IMR-90 (cell line): Measurements from ENCODE around the gene ZNF786. TPM values are rescaled to one million over a fixed set of nuclear protein-coding genes. Genes with fewer than 3 reads are reported as not detected.

ENCODE experiments used
- ATAC-seq: fragments of 200-7000 bp; cut with Tn5 transposase; 2 replicates; pipeline ENCODE4 v1.9.1; 2020; ENCODE audit warnings: low read depth, mild to moderate bottlenecking, moderate library complexity
- BruUV-seq: library from RNA; stranded (reverse); fragments of 400-500 nt; replicated peaks from 2 replicates; lab custom pipeline; 2021; lab: Mats Ljungman, UMichigan
- CTCF ChIA-PET: fragments of 300-600 bp; formaldehyde crosslinking; extraction: SDS; loops from one replicate; lab custom pipeline; 2021; ENCODE audit warnings: antibody characterized with exemption; lab: Yijun Ruan, JAX
- POLR2A ChIA-PET: fragments of 300-600 bp; sonication (Branson Sonifier 250); formaldehyde crosslinking; loops from one replicate; lab custom pipeline; 2022; ENCODE audit warnings: antibody characterized with exemption; ENCODE audit not compliant: unreplicated experiment; lab: Charles Lee
- DNase-seq: peaks from one replicate; pipeline ENCODE4 v3.0.0; 2013
- H2AFZ ChIP-seq: replicated peaks from 2 replicates; pipeline ENCODE3; 2013; ENCODE audit warnings: low read length, mild to moderate bottlenecking; ENCODE audit not compliant: poor library complexity
- H2AK5ac ChIP-seq: 2 replicates; pipeline ENCODE4 v1.6.1; 2013; ENCODE audit warnings: low read depth, low read length, inconsistent platforms
- H2AK9ac ChIP-seq: replicated peaks from 2 replicates; pipeline ENCODE3; 2013; ENCODE audit warnings: mild to moderate bottlenecking, low read depth, low read length, moderate library complexity; ENCODE audit not compliant: poor library complexity
- H2BK120ac ChIP-seq: 2 replicates; pipeline ENCODE4 v1.6.1; 2013; ENCODE audit warnings: low read depth, low read length, inconsistent platforms
- H2BK15ac ChIP-seq: 3 replicates; pipeline ENCODE4 v1.6.1; 2013; ENCODE audit warnings: low read depth, low read length, inconsistent platforms
- H2BK20ac ChIP-seq: 2 replicates; pipeline ENCODE4 v1.6.1; 2013; ENCODE audit warnings: low read depth, mild to moderate bottlenecking, inconsistent platforms, low read length, moderate library complexity
- H2BK5ac ChIP-seq: 2 replicates; pipeline ENCODE4 v1.6.1; 2013; ENCODE audit warnings: mild to moderate bottlenecking, low read depth, low read length, inconsistent platforms; ENCODE audit not compliant: poor library complexity, severe bottlenecking
- H3K14ac ChIP-seq: replicated peaks from 2 replicates; pipeline ENCODE4 v1.6.1; 2013; ENCODE audit warnings: low read depth, low read length, inconsistent platforms
- H3K18ac ChIP-seq: 2 replicates; pipeline ENCODE4 v1.6.1; 2013; ENCODE audit warnings: low read depth, low read length, control low read depth
- H3K23ac ChIP-seq: 2 replicates; pipeline ENCODE4 v1.6.1; 2013; ENCODE audit warnings: low read depth, low read length, inconsistent platforms
- H3K27ac ChIP-seq: 2 replicates; pipeline ENCODE4 v1.5.1; 2013; ENCODE audit warnings: mild to moderate bottlenecking, control low read depth, low read length; ENCODE audit not compliant: insufficient read depth
- H3K27me3 ChIP-seq: 2 replicates; pipeline ENCODE4 v1.6.1; 2013; ENCODE audit warnings: low read length; ENCODE audit not compliant: control insufficient read depth, insufficient read depth
- H3K36me3 ChIP-seq: 2 replicates; pipeline ENCODE4 v1.6.1; 2013; ENCODE audit warnings: low read length, mixed read lengths; ENCODE audit not compliant: control insufficient read depth, insufficient read depth
- H3K4ac ChIP-seq: 2 replicates; pipeline ENCODE4 v1.6.1; 2013; ENCODE audit warnings: low read depth, low read length, inconsistent platforms
- H3K4me1 ChIP-seq: 2 replicates; pipeline ENCODE4 v1.6.1; 2013; ENCODE audit warnings: low read length, mixed read lengths; ENCODE audit not compliant: control insufficient read depth, insufficient read depth
- H3K4me2 ChIP-seq: 2 replicates; pipeline ENCODE4 v1.6.1; 2013; ENCODE audit warnings: low read depth, mild to moderate bottlenecking, control low read depth, low read length, moderate library complexity
- H3K4me3 ChIP-seq: 2 replicates; pipeline ENCODE4 v1.5.1; 2013; ENCODE audit warnings: low read depth, mild to moderate bottlenecking, control low read depth, low read length, moderate library complexity; ENCODE audit not compliant: insufficient read depth
- H3K56ac ChIP-seq: 2 replicates; pipeline ENCODE4 v1.6.1; 2013; ENCODE audit warnings: low read length, inconsistent platforms; ENCODE audit not compliant: insufficient read depth; ENCODE audit errors: extremely low read depth
- H3K79me1 ChIP-seq, 2 experiments: 2 replicates each; pipeline ENCODE4 v1.6.1; 2013; ENCODE audit warnings: low read length in 2 of 2, inconsistent platforms in 1 of 2, low read depth in 1 of 2
- H3K9ac ChIP-seq: 2 replicates; pipeline ENCODE4 v1.6.1; 2013; ENCODE audit warnings: low read depth, low read length, control low read depth
- H3K9me1 ChIP-seq: 2 replicates; pipeline ENCODE4 v1.6.1; 2013; ENCODE audit warnings: low read length, inconsistent platforms; ENCODE audit not compliant: insufficient read depth
- H3K9me3 ChIP-seq: 2 replicates; pipeline ENCODE4 v1.6.1; 2013; ENCODE audit warnings: low read length; ENCODE audit not compliant: control insufficient read depth, insufficient read depth
- H4K20me1 ChIP-seq: 2 replicates; pipeline ENCODE4 v1.6.1; 2013; ENCODE audit warnings: low read length, inconsistent platforms; ENCODE audit not compliant: insufficient read depth
- H4K5ac ChIP-seq: 2 replicates; pipeline ENCODE4 v1.6.1; 2013; ENCODE audit warnings: mild to moderate bottlenecking, low read depth, low read length, control low read depth
- H4K8ac ChIP-seq, 2 experiments: 2 replicates each; pipeline ENCODE4 v1.6.1; 2013; ENCODE audit warnings: low read depth in 2 of 2, low read length in 2 of 2, control low read depth in 1 of 2, inconsistent platforms in 1 of 2
- H4K91ac ChIP-seq: 2 replicates; pipeline ENCODE4 v1.6.1; 2013; ENCODE audit warnings: low read depth, low read length, inconsistent platforms; ENCODE audit not compliant: insufficient read depth
- BHLHE40 ChIP-seq: fragments of 150-350 bp; IDR thresholded peaks from 2 replicates; pipeline ENCODE4 v1.6.1; 2016; ENCODE audit warnings: mild to moderate bottlenecking, low read depth, low read length
- CEBPB ChIP-seq: IDR thresholded peaks from 2 replicates; pipeline ENCODE4 v1.6.1; 2012; ENCODE audit warnings: low read depth, low read length, improper control_type of control experiment
- CHD1 ChIP-seq: IDR thresholded peaks from 2 replicates; pipeline ENCODE4 v1.6.1; 2012; ENCODE audit warnings: low read depth, low read length, improper control_type of control experiment
- CTCF ChIP-seq: conservative IDR thresholded peaks from 2 replicates; pipeline ENCODE4 v1.5.1; 2012; ENCODE audit warnings: mild to moderate bottlenecking, low read depth, low read length, improper control_type of control experiment
- FOS ChIP-seq: fragments of 150-350 bp; IDR thresholded peaks from 2 replicates; pipeline ENCODE4 v1.6.1; 2016; ENCODE audit warnings: low read depth, low read length
- MAFK ChIP-seq: IDR thresholded peaks from 2 replicates; pipeline ENCODE4 v1.6.1; 2012; ENCODE audit warnings: low read depth, low read length, improper control_type of control experiment
- MAZ ChIP-seq: IDR thresholded peaks from 2 replicates; pipeline ENCODE4 v1.6.1; 2012; ENCODE audit warnings: low read depth, mild to moderate bottlenecking, low read length, improper control_type of control experiment, moderate library complexity, borderline replicate concordance
- MXI1 ChIP-seq: IDR thresholded peaks from 2 replicates; pipeline ENCODE4 v1.6.1; 2012; ENCODE audit warnings: low read depth, mild to moderate bottlenecking, low read length, moderate library complexity, borderline replicate concordance
- NFE2L2 ChIP-seq: fragments of 150-350 bp; IDR thresholded peaks from 2 replicates; pipeline ENCODE4 v1.6.1; 2016; ENCODE audit warnings: low read depth, mild to moderate bottlenecking, low read length
- POLR2A ChIP-seq: IDR thresholded peaks from 2 replicates; pipeline ENCODE4 v1.6.1; 2012; ENCODE audit warnings: mild to moderate bottlenecking, low read depth, low read length
- RAD21 ChIP-seq: IDR thresholded peaks from 2 replicates; pipeline ENCODE4 v1.6.1; 2012; ENCODE audit warnings: low read length, improper control_type of control experiment
- RCOR1 ChIP-seq: IDR thresholded peaks from 2 replicates; pipeline ENCODE4 v1.6.1; 2012; ENCODE audit warnings: mild to moderate bottlenecking, low read length, improper control_type of control experiment; ENCODE audit not compliant: insufficient replicate concordance
- RFX5 ChIP-seq: IDR thresholded peaks from 2 replicates; pipeline ENCODE4 v1.8.0; 2012; ENCODE audit warnings: low read depth, mild to moderate bottlenecking, low read length, moderate library complexity
- SMC3 ChIP-seq: fragments of 150-350 bp; IDR thresholded peaks from 2 replicates; pipeline ENCODE4 v1.6.1; 2016; ENCODE audit warnings: low read depth, mild to moderate bottlenecking, antibody characterized with exemption, low read length, moderate library complexity
- WGBS, 2 experiments: methylation state at CpG; one replicate each; pipeline versions ENCODE4 v1.1.5 to v1.1.7; 2013; ENCODE audit warnings: missing lambda C conversion rate in 2 of 2; ENCODE audit not compliant: insufficient read length in 1 of 2; ENCODE audit errors: extremely low coverage in 2 of 2; 5-methylcytosine and 5-hydroxymethylcytosine counted together
- dilution Hi-C: fragments of 300-500 bp; cut with HindIII; formaldehyde crosslinking; loops from one replicate; pipeline ENCODE4 v1.14.3; 2018; ENCODE audit warnings: low sequenced_read_pairs; ENCODE audit not compliant: unreplicated experiment
- in situ Hi-C: fragments of 300-500 bp; cut with MboI; formaldehyde crosslinking; loops from 3 replicates; pipeline ENCODE4 v1.14.3; 2019; ENCODE audit warnings: low sequenced_read_pairs, inconsistent platforms, mixed read lengths
- intact Hi-C: fragments of 100-400 bp; cut with micrococcal nuclease; formaldehyde crosslinking; loops from 2 replicates; pipeline ENCODE4 v1.10.0; 2022
- polyA plus RNA-seq, 3 experiments: library from polyadenylated mRNA; depleted of rRNA; stranded (reverse); fragments of >200 nt; gene quantifications; 2 replicates each; pipeline ENCODE4 v1.2.3, GENCODE V29; 2012; ENCODE audit warnings: low replicate concordance in 1 of 3
- total RNA-seq: library from RNA; depleted of rRNA; stranded (reverse); fragments of >200 nt; gene quantifications from 2 replicates; pipeline ENCODE4 v1.2.3, GENCODE V29; 2012
- TF ChIP-seq, protein P1 (sequence below): fragments of 150-350 bp; IDR thresholded peaks from 2 replicates; pipeline ENCODE4 v1.6.1; 2016; ENCODE audit warnings: low read depth, mild to moderate bottlenecking, low read length, moderate library complexity, borderline replicate concordance
- TF ChIP-seq, protein P2 (sequence below): fragments of 150-350 bp; IDR thresholded peaks from 2 replicates; pipeline ENCODE4 v1.6.1; 2017; ENCODE audit warnings: mild to moderate bottlenecking, antibody characterized with exemption, low read length, low read depth

The ZNF786 gene
- total and polyA plus RNA-seq, 2 of the 4 experiments (the other 2 are of a cell fraction), result 2.8 to 7.3 TPM

DNA sequence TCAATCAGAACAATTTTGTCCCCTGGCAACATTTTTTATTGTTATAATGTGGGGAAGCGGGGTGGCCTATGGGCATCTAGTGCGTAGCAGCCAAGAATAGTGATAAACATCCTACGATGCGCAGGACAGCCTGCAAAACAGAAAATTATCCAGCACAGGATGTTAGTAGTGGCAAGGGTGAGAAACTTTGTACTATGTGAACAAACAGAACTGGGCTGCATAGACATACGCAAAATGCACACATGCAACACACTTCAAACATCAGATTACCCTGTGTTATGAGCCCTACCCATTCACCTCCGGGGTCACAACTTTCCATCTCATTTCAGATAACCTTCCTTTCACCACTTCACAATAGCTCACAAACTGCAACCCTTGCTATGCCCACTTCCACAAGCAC is 3.1 kb downstream of the ZNF786 start:
- dilution Hi-C loops (no loop called here), in situ Hi-C loops (no loop called here), intact Hi-C loops (no loop called here)
- Histone ChIP-seq H3K18ac (no peak overlapping the region), H2BK120ac (no peak overlapping the region), H2AFZ (no peak overlapping the region), H2BK5ac (no peak overlapping the region), H3K9ac (no peak overlapping the region), H3K4me3 (no peak overlapping the region), H2AK5ac (no peak overlapping the region), H3K23ac (no peak overlapping the region), H3K79me1 (peaks cover 16 to 20% of the 10 kb centered on the region in 2 experiments), H2BK20ac (no peak overlapping the region), H3K4ac (no peak overlapping the region), H3K4me2 (no peak overlapping the region), H2AK9ac (no peak overlapping the region), H3K9me1 (peaks cover 3% of the 10 kb centered on the region; the same call in 1 of the 2 replicates), H4K8ac (no peak overlapping the region), H4K5ac (no peak overlapping the region), H3K56ac (no peak overlapping the region), H3K4me1 (no peaks in the 10 kb centered on the region), H2BK15ac (no peak overlapping the region), H3K14ac (no peak overlapping the region), H4K20me1 (no peaks in the 10 kb centered on the region), H3K36me3 (no peaks in the 10 kb centered on the region), H3K27me3 (no peaks in the 10 kb centered on the region), H4K91ac (no peak overlapping the region), H3K27ac (no peak overlapping the region), H3K9me3 (no peaks in the 10 kb centered on the region)
- ATAC-seq (no peak), DNase-seq (no peak)
- BruUV-seq, result no TSS peak
- CTCF ChIA-PET, result interaction anchor here (1.0 kb wide), 1 partner anchor 21 kb away, joined by 6 read pairs; no protein-coding TSS in a partner anchor
- POLR2A ChIA-PET, result no interaction called here
- 100% methylated on average over 1 of the region's 6 CpGs; no CpG with 5 or more reads in 1 of the 2 experiments for WGBS, 2 experiments
- no peak for TF ChIP-seq MXI1
- no peak for TF ChIP-seq FOS
- no peak for TF ChIP-seq RAD21
- no peak for TF ChIP-seq RFX5
- TF ChIP-seq CEBPB, result no peak
- TF ChIP-seq, protein P1, sequence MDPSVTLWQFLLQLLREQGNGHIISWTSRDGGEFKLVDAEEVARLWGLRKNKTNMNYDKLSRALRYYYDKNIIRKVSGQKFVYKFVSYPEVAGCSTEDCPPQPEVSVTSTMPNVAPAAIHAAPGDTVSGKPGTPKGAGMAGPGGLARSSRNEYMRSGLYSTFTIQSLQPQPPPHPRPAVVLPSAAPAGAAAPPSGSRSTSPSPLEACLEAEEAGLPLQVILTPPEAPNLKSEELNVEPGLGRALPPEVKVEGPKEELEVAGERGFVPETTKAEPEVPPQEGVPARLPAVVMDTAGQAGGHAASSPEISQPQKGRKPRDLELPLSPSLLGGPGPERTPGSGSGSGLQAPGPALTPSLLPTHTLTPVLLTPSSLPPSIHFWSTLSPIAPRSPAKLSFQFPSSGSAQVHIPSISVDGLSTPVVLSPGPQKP, result no peak
- no peak for TF ChIP-seq CTCF
- no peak for TF ChIP-seq NFE2L2
- TF ChIP-seq CHD1, result no peak
- TF ChIP-seq SMC3, result no peak
- TF ChIP-seq, protein P2, sequence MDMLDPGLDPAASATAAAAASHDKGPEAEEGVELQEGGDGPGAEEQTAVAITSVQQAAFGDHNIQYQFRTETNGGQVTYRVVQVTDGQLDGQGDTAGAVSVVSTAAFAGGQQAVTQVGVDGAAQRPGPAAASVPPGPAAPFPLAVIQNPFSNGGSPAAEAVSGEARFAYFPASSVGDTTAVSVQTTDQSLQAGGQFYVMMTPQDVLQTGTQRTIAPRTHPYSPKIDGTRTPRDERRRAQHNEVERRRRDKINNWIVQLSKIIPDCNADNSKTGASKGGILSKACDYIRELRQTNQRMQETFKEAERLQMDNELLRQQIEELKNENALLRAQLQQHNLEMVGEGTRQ, result no peak
- TF ChIP-seq RCOR1, result no peak
- TF ChIP-seq MAFK, result no peak
- no peak for TF ChIP-seq BHLHE40
- TF ChIP-seq POLR2A, result no peak
- no peak for TF ChIP-seq MAZ
